Activated B cell treated with CpG ODN at 0.5 μM for 24 hours (primary cell): Measurements from ENCODE around the gene CSNK1E. TPM values are rescaled to one million over a fixed set of nuclear protein-coding genes. Genes with fewer than 3 reads are reported as not detected.

Experiments used
- ATAC-seq: fragments of 200-7000 bp; cut with Tn5 transposase; one replicate; pipeline ENCODE4 v1.10.0; 2021; ENCODE audit warnings: low read depth, mild to moderate bottlenecking, moderate library complexity
- CTCF ChIA-PET: fragments of 350-600 bp; sonication (Branson Sonifier 250); formaldehyde crosslinking; loops from one replicate; lab custom pipeline; 2021; ENCODE audit warnings: antibody characterized with exemption; lab: Charles Lee
- POLR2A ChIA-PET: fragments of 350-600 bp; sonication (Branson Sonifier 250); formaldehyde crosslinking; loops from one replicate; lab custom pipeline; 2021; ENCODE audit warnings: antibody characterized with exemption; lab: Charles Lee
- DNase-seq: peaks from one replicate; pipeline ENCODE4 v3.0.0; 2022
- H3K27ac Mint-ChIP-seq: one replicate; pipeline ENCODE4 v1.8.0; 2020; ENCODE audit warnings: mixed read lengths
- H3K27me3 Mint-ChIP-seq: one replicate; pipeline ENCODE4 v1.8.0; 2021; ENCODE audit warnings: mixed read lengths
- H3K36me3 Mint-ChIP-seq: one replicate; pipeline ENCODE4 v1.8.0; 2021; ENCODE audit warnings: low read depth, mixed read lengths
- H3K4me1 Mint-ChIP-seq: one replicate; pipeline ENCODE4 v1.8.0; 2021; ENCODE audit warnings: mixed read lengths
- H3K4me3 Mint-ChIP-seq: one replicate; pipeline ENCODE4 v1.8.0; 2020; ENCODE audit warnings: mild to moderate bottlenecking, mixed read lengths
- H3K9me3 Mint-ChIP-seq: one replicate; pipeline ENCODE4 v1.8.0; 2020; ENCODE audit warnings: mixed read lengths
- CTCF ChIP-seq: fragments of 200-600 bp; IDR thresholded peaks from one replicate; pipeline ENCODE4 v1.8.0; 2022; ENCODE audit warnings: antibody characterized with exemption, mild to moderate bottlenecking
- intact Hi-C: fragments of 100-400 bp; cut with micrococcal nuclease; formaldehyde crosslinking; loops from one replicate; pipeline ENCODE4 v1.15.1; 2024
- total RNA-seq: library from RNA; stranded (reverse); gene quantifications from 2 replicates; pipeline ENCODE4 v1.2.3, GENCODE V29; 2022

CSNK1E gene
- total RNA-seq, 1 donor from 2014 or later, result 85.2 TPM

DNA sequence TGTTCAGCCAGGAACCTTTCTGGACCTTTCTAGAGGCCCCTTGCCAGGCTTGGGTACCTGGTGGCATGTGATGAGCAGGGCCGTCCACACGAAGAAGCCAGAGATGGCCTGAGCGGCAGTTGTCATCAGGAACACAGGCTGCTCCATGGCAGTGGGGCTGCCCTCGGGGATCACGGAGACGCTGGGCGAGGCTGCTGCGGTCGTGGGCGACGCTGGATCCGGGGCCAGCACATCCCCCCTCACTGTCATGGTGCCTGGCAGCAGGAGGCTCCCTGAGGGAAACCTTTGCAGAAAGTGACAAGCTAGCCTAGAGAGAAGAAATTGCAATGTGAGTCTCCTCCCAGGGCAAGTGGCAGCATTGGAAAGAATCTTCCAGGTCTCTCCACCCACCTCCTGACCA is 69.5 kb downstream of the CSNK1E start:
- Mint-ChIP-seq H3K27me3 (no peaks in the 10 kb centered on the region), H3K9me3 (no peaks in the 10 kb centered on the region), H3K27ac (no peak overlapping the region), H3K4me1 (peaks cover 14% of the 10 kb centered on the region), H3K4me3 (no peak overlapping the region), H3K36me3 (peaks cover 19% of the 10 kb centered on the region)
- intact Hi-C loops, result no loop called here
- POLR2A ChIA-PET, result no interaction called here
- CTCF ChIA-PET, result no interaction called here
- no peak for DNase-seq
- TF ChIP-seq CTCF, result no peak
- no peak for ATAC-seq

DNA sequence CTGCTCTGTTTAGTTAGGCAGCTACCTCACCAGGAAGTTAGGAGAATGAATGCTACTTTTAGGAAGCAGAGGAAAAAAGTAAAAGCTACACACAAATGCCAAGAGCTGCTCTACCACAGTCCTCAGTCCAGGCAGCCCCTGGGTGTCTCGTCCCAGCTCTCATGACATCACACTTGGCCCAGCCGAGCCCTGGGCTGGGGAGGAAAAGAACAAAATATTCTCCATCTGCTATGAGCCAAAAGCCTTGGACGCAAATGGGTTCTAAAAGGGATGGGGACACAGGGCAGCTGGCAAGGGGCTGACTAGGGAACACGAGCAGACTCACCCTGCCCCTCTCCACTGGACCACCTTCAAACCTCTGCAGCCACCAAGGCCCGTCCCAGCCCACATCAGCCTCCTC is 70.5 kb downstream of the CSNK1E start:
- intact Hi-C loops, result no loop called here
- no peak for TF ChIP-seq CTCF
- ChIA-PET POLR2A (interaction anchor here (0.5 kb wide), 1 partner anchor 38 kb away, joined by 3 read pairs; no protein-coding TSS in a partner anchor), CTCF (no interaction called here)
- H3K27me3 Mint-ChIP-seq, result no peaks in the 10 kb centered on the region
- H3K4me1 Mint-ChIP-seq, result peaks cover 14% of the 10 kb centered on the region
- peaks cover 19% of the 10 kb centered on the region for H3K36me3 Mint-ChIP-seq
- DNase-seq (no peak), ATAC-seq (no peak)
- no peak overlapping the region for H3K4me3 Mint-ChIP-seq
- no peaks in the 10 kb centered on the region for H3K9me3 Mint-ChIP-seq
- H3K27ac Mint-ChIP-seq, result no peak overlapping the region

DNA sequence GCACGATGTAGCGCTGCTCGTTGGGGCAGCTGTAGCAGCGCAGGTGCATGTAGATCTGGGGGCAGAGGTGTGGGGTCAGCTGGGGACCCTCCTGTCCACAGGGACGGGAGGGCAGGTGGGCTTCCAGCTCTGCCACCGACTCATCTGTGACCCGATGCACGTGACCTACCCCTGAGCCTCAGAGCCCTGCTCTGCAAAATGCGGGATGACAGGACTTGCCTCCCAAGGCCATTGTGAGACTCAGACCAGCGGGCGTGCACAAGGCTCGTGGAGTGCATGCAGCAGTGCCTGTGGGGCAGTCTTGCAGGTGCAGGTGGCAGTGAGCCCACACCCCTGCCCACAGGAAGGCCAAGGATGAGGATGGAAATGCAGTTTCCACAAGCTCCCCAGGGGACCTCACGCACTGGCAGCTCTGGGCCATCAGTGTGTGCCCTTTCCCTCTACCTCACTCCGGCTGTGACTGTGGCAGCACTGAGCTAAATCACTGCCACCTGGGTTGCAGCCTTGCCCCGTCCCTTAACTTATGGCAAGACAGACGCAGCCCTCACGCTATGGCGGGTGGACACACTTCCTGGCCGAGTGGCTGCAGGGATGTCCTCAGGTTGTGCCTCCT is 71.1 kb downstream of the CSNK1E start:
- ATAC-seq, result peak; percentile 77
- Mint-ChIP-seq H3K27me3 (no peaks in the 10 kb centered on the region), H3K36me3 (peaks cover 21% of the 10 kb centered on the region), H3K4me3 (no peak overlapping the region), H3K4me1 (peaks cover 14% of the 10 kb centered on the region), H3K27ac (no peak overlapping the region), H3K9me3 (no peaks in the 10 kb centered on the region)
- ChIA-PET CTCF (interaction anchor here (0.6 kb wide), 1 partner anchor 28 kb away, joined by 3 read pairs; no protein-coding TSS in a partner anchor), POLR2A (interaction anchor here (0.5 kb wide), 1 partner anchor 38 kb away, joined by 3 read pairs; no protein-coding TSS in a partner anchor)
- TF ChIP-seq CTCF, result no peak
- DNase-seq, result no peak
- intact Hi-C loops, result no loop called here

DNA sequence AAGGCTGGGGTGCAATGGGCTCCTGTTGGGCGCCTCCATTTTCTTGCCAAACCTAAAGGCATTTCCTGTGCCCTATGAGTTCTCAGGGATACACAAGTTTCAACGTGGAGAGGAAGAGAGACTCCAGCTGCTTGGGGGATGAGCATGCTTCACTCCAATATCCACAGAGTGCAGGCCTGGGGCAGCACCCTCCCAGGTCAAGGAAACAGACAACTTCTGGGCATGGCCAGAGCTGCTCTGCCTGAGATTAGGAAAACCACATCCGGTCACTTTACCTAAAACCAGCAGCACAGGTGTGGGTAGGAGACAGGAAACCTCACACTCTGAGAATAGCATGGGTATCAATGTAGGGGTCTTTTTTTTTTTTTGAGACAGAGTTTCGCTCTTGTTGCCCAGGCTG is 73.1 kb downstream of the CSNK1E start:
- ChIA-PET CTCF (interaction anchor here (0.6 kb wide), 1 partner anchor 18 kb away, joined by 3 read pairs; no protein-coding TSS in a partner anchor), POLR2A (no interaction called here)
- Mint-ChIP-seq H3K36me3 (peaks cover 23% of the 10 kb centered on the region), H3K27ac (no peak overlapping the region), H3K9me3 (no peaks in the 10 kb centered on the region), H3K4me3 (no peak overlapping the region), H3K4me1 (peaks cover 14% of the 10 kb centered on the region), H3K27me3 (no peaks in the 10 kb centered on the region)
- TF ChIP-seq CTCF, result no peak
- intact Hi-C loops, result no loop called here
- ATAC-seq (no peak), DNase-seq (no peak)

- H3K36me3 Mint-ChIP-seq, result peaks cover 26% of the 10 kb centered on the region
- POLR2A ChIA-PET, result no interaction called here
- TF ChIP-seq CTCF, result no peak
- H3K27me3 Mint-ChIP-seq, result no peaks in the 10 kb centered on the region
- CTCF ChIA-PET, result no interaction called here
- intact Hi-C loops, result no loop called here
- no peak overlapping the region for H3K27ac Mint-ChIP-seq
- no peaks in the 10 kb centered on the region for H3K9me3 Mint-ChIP-seq
- ATAC-seq (no peak), DNase-seq (no peak)
- no peak overlapping the region for H3K4me3 Mint-ChIP-seq
- H3K4me1 Mint-ChIP-seq, result peaks cover 14% of the 10 kb centered on the region
These were observed 74.0 kb downstream of the CSNK1E start for GRCh38 chr22:38243007-38243765.
